Activated CD4-positive, CD25-positive, alpha-beta regulatory T cell treated with anti-CD3 and anti-CD28 coated beads, Interleukin-2, amount 50 U/mL, for 24 hours (primary cell): ENCODE measurements around the gene PTOV1.

ENCODE experiments used
- ATAC-seq, 2 donors: fragments of 150-1000 bp; cut with Tn5 transposase; one replicate each; pipeline ENCODE4 v1.10.0; 2021; ENCODE audit warnings: mild to moderate bottlenecking in 1 of 2, moderate library complexity in 1 of 2

The PTOV1 gene

GRCh38 chr19:49890349-49891311, 39.7 kb downstream of the PTOV1 start:
- peak; percentile 74 to 77 for ATAC-seq

GRCh38 chr19:49891393-49891792, 40.4 kb downstream of the PTOV1 start:
- ATAC-seq = no peak

- no peak for ATAC-seq
Measured at GRCh38 chr19:49892716-49893115, 41.8 kb downstream of the PTOV1 start.

- no peak for ATAC-seq
Measured at GRCh38 chr19:49894011-49894664, 43.2 kb downstream of the PTOV1 start.

- peak; percentile 14 to 36 for ATAC-seq
Measured at GRCh38 chr19:49894879-49895565, 44.1 kb downstream of the PTOV1 start.

- no peak for ATAC-seq
Measured at GRCh38 chr19:49895566-49896297, 44.8 kb downstream of the PTOV1 start.

GRCh38 chr19:49896863-49897621, 46.1 kb downstream of the PTOV1 start, which contains the start of gene IL4I1:
Gene IL4I1 (minus strand): TSS chr19:49896887. CDS start chr19:49896160, 727 bp downstream.
- ATAC-seq = peak; percentile 60 to 70

GRCh38 chr19:49904136-49904535, 53.2 kb downstream of the PTOV1 start:
- ATAC-seq = no peak

GRCh38 chr19:49906879-49907564, 56.1 kb downstream of the PTOV1 start:
- ATAC-seq = no peak

- ATAC-seq = no peak
Measured at GRCh38 chr19:49907745-49908446, 56.9 kb downstream of the PTOV1 start.

GRCh38 chr19:49908480-49909420, 57.8 kb downstream of the PTOV1 start:
- ATAC-seq = no peak

GRCh38 chr19:49910179-49910578, 59.2 kb downstream of the PTOV1 start:
- no peak for ATAC-seq
